ENCODE data around the gene UBE2I.

The UBE2I gene

DNA sequence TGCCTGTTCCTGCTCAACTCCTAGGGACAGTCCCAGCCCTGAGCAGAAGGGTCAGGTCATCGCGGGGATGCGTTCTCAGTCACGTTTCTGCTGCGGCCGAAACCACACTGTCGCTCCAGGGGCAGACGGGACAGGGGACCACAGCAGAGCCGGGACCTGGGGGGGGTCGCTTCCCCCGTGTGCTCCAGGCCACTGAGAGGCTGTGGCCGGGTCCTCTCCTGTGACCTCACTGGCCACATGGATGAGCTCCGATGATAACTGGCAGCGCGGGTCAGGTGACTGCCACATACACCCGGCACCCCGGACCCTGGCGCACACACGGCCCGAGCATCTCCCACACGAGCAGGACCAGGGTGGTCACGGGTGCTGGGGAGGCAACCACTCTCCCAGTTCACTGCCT is 55.1 kb downstream of the UBE2I start:
- DNase-seq = no peak

- DNase-seq = no peak
These were observed 56.8 kb downstream of the UBE2I start for GRCh38 chr16:1366060-1366711.

DNA sequence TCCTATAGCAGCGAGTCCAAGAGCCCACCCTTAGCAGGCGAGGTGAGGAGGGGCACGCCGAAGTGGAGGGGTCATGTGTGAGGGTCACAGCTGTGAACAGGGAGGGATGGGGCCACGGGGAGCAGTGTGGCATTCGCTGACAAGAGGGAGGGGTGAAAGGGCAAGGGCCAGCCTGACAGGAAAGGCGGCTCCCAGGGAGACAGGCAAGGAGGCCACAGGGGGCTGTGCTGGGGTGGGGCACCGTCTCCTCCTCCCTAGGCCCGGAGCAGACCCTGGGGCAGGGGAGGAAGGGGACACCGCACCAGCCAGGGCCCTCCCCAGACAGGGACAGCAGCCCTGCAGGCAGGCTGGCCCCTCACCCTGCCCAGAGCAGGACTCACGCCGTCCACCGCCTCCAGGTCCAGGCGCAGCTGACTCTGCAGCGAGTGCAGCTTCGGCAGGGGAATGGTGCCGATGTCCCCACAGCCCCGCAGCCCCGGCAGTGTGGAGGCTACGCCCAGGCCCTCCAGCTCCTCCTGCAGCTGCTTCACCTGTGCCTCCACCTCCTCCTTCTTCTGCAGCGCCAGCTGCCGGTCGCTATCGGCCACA is 57.4 kb downstream of the UBE2I start:
- DNase-seq = no peak

DNA sequence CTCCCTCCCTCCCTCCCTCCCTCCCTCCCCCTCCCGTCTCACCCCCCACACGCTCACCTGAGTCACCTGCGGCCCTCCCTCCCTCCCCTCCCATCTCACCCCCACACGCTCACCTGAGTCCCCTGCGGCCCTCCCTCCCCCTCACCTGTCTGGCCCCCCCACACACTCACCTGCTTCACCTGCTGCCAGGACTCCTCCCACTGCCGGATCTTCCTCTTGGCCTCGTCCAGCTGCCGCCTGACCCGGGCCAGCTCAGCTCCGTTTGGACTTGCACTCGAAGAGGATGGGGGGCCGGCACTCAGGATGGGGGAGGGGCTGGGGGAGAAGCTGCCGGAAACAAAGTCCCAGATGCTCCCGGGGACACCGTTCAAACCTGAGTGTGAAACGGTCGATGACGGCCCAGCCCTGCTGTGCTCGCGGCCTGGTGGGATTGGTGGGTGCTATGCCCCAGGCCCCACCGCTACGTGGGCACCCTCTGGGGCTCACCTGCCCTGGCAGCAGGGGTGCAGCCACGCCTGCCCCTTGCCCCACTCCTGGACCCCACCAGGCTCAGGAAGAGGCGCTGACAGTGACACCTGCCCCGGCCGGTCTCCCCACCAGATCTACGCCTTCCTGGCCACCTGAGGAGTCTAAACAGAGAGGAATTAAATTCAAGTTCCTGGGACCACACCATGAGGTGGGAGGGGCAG is 58.2 kb downstream of the UBE2I start:
- no peak for DNase-seq

DNA sequence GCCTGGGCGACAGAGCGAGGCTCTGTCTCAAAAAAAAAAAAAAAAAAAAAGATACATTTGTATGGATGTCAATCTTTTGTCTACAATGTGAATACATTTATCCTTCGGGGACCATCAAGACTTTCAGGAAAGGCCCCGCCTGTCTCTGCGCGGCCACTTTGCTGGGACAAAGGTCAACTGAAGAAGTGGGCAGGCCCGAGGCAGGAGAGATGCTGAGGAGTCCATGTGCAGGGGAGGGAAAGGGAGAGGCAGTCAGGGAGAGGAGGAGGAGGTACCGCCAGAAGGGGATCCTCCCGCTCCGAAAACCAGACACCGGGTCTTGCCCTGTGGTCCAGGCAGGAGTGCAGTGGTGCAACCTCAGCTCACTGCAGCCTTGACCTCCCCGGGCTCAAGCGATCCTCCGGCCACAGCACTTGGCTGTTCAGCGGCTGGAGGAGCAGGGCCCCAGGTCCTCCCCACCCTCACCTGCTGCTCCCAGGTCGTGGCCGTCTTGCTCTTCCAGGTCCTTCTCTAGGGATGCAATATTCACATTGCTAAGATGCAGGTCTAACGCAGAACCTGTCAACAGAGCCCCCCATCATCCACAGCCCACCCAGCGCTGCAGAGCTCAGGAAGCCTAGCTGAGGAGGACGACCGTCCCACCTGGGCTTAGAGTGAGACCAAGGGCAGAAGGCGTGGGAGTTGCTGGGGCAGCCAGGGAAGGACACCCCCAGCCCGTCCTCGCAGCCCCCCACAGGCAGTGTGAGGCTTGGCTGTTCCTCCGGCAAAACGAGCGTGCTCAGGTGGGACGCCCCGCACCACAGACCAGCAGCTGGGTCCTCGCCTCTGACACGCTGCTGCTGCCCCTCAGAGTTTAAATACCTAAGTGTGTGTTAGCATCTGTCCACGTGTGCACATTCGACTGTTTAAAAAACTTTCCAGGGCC is 61.9 kb downstream of the UBE2I start:
- DNase-seq = no peak

DNA sequence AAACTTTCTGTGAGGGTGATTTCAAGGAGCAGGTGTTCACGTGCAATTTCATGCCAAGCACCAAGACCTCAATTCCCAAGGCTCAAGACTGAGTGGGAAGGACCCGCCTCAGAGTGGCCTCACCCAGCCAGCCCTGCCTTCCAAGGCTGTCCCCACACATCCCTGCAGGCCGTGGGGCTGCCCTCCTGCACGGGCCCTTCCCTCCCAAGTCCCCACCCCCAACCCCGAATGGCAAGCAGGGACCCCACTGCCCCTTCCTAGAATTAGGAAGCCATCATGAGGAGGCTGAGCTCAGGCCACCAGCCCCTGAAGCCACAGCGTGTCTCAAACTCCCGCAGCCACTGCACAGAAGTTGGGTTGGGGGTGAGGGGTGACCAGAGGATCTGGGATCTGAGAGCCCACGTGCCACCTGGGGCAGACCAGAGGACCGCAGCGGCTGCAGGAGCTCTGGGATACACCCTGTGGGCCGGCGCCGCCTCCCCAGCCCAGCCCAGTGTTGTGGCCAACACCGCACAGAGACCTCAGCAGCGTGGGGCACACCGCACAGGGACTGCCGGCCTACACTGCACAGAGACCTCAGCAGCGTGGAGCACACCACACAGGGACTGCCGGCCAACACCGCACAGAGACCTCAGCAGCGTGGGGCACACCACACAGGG is 63.0 kb downstream of the UBE2I start:
- no peak for DNase-seq

DNA sequence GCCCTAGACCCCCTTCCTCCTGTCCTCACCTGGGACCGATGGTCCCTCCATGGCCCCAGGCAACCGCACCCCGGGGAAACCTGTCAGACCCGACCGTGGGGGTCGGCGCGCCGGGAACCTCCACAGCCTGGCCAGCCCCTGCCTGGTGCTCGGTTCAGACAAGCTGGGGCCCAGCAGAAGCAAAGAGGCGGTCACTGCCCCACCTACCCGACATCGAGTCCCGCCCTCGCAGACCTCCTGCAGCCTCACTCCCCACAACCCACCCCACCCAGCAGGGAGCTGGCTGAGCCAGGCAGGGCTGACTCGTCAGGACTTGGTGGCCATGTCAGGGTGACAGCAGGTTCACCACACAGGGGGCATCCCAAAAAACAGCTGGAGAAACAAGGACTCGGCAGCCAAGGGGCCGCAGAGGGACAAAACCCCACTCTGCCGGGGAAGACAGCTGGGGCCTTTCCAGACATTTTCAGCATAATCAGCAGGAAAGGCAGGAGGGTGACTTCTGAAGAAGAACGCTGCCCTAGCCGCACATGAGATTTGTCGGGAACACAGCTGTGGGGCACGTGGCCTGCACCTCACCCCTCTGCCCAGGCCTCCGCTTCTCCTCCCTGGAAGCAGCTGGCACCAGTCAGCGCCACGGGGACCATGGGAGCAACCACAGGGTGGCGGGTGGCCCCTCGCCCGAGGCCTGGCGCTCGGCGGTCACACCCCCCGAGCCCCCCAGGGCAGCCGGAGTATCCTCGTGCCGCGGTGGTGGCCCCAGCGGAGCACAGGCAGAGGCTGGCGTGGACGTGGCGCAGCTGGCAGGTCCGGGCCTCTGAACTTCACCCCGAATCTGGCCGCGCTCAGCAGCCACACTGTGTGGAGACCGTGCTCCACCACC is 65.2 kb downstream of the UBE2I start:
- no peak for DNase-seq

GRCh38 chr16:1375298-1375640 is 65.8 kb downstream of the UBE2I start:
- DNase-seq = no peak

DNA sequence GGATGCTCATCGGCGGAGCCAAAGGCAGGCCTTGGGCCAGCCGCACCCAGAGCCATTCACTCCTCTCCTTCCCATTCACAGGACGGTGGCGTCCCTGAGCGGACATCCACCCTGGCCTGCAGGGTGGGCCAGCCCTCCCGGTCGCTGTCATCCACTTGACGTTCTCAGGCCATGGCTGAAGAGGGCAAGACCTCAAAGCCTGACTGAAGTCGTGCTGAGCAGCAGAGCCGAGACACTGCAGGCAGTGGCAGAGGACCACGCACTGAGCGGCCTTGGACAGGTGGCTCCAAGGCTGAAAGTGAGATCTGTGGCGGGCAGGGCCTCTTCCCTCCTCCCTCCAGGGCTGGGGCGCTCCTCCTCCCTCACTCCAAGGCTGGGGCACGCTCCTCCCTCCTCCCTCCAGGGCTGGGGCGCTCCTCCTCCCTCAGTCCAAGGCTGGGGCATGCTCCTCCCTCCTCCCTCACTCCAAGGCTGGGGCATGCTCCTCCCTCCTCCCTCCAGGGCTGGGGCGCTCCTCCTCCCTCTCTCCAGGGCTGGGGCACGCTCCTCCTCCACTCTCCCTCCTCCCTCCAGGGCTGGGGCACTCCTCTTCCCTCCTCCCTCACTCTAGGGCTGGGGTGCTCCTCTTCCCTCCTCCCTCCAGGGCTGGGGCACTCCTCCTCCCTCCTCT is 66.4 kb downstream of the UBE2I start:
- DNase-seq = no peak

Measured in CD4-positive, alpha-beta T cell treated with Interleukin-12 subunit alpha and Interleukin-12 subunit beta, for 1 hour (primary cell).